Osteoblast (primary cell): ENCODE data around the gene ADAM11. TPM values are rescaled to one million over a fixed set of nuclear protein-coding genes. Genes with fewer than 3 reads are reported as not detected.

ENCODE experiments used
- DNase-seq: peaks from one replicate; pipeline ENCODE4 v3.0.0; 2011; ENCODE audit warnings: low spot score, mixed read lengths; ENCODE audit not compliant: insufficient read length; ENCODE audit errors: missing footprints
- H2AFZ ChIP-seq: 2 replicates; pipeline ENCODE4 v1.6.0; 2011; ENCODE audit warnings: mild to moderate bottlenecking, low read length
- H3K27ac ChIP-seq: 2 replicates; pipeline ENCODE4 v1.5.1; 2011; ENCODE audit warnings: mild to moderate bottlenecking, low read depth, low read length, moderate library complexity
- H3K27me3 ChIP-seq: 2 replicates; pipeline ENCODE4 v1.6.0; 2012; ENCODE audit warnings: mild to moderate bottlenecking, control low read depth, inconsistent platforms, low read length, moderate library complexity; ENCODE audit not compliant: insufficient read depth
- H3K36me3 ChIP-seq: 2 replicates; pipeline ENCODE4 v1.5.1; 2011; ENCODE audit warnings: mild to moderate bottlenecking, low read length, control low read depth, moderate library complexity; ENCODE audit not compliant: insufficient read depth
- H3K4me1 ChIP-seq: 2 replicates; pipeline ENCODE4 v1.5.1; 2011; ENCODE audit warnings: mild to moderate bottlenecking, low read length, control low read depth, moderate library complexity; ENCODE audit not compliant: insufficient read depth
- H3K4me2 ChIP-seq: 2 replicates; pipeline ENCODE4 v1.6.0; 2011; ENCODE audit warnings: mild to moderate bottlenecking, low read length; ENCODE audit not compliant: insufficient read depth
- H3K4me3 ChIP-seq: fragments of 200-600 bp; sonication (generic); 3 replicates; pipeline ENCODE4 v1.5.1; 2012; ENCODE audit warnings: mild to moderate bottlenecking, low read length, inconsistent platforms; ENCODE audit not compliant: insufficient read depth
- H3K79me2 ChIP-seq: 2 replicates; pipeline ENCODE4 v1.6.0; 2012; ENCODE audit warnings: mild to moderate bottlenecking, low read length, control low read depth, inconsistent platforms; ENCODE audit not compliant: insufficient read depth
- H3K9me3 ChIP-seq: 2 replicates; pipeline ENCODE4 v1.5.1; 2011; ENCODE audit warnings: low read depth, low read length, control low read depth
- H4K20me1 ChIP-seq: 2 replicates; pipeline ENCODE4 v1.6.0; 2012; ENCODE audit warnings: mild to moderate bottlenecking, low read length, control low read depth; ENCODE audit not compliant: insufficient read depth
- CTCF ChIP-seq: IDR thresholded peaks from 2 replicates; pipeline ENCODE4 v1.5.1; 2011; ENCODE audit warnings: mild to moderate bottlenecking, low read depth, low read length, moderate library complexity; ENCODE audit errors: extremely low read depth
- total RNA-seq: library from RNA; depleted of rRNA; stranded (reverse); fragments of >200 nt; gene quantifications from 2 replicates; pipeline ENCODE4 v1.2.3, GENCODE V29; 2012

ADAM11 gene
- total RNA-seq, 1 donor = 0.36 TPM

- Histone ChIP-seq H3K4me2 (no peak overlapping the region), H4K20me1 (no peaks in the 10 kb centered on the region), H3K27ac (no peak overlapping the region), H3K36me3 (no peaks in the 10 kb centered on the region), H3K4me3 (no peak overlapping the region), H3K27me3 (peaks cover 6% of the 10 kb centered on the region), H3K4me1 (peaks cover 5% of the 10 kb centered on the region), H3K79me2 (no peaks in the 10 kb centered on the region), H3K9me3 (no peaks in the 10 kb centered on the region), H2AFZ (no peak overlapping the region)
- no peak for TF ChIP-seq CTCF
- peak; percentile 45 for DNase-seq
Measured at GRCh38 chr17:44770166-44770925, 11.6 kb downstream of the ADAM11 start.

GRCh38 chr17:44772308-44773045 lies 13.7 kb downstream of the ADAM11 start:
- Histone ChIP-seq H3K9me3 (no peaks in the 10 kb centered on the region), H3K27me3 (peaks cover 6% of the 10 kb centered on the region), H4K20me1 (no peaks in the 10 kb centered on the region), H3K4me3 (no peak overlapping the region), H3K4me2 (no peak overlapping the region), H3K36me3 (no peaks in the 10 kb centered on the region), H3K4me1 (peaks cover 11% of the 10 kb centered on the region), H3K27ac (no peak overlapping the region), H3K79me2 (no peaks in the 10 kb centered on the region), H2AFZ (no peak overlapping the region)
- peak; percentile 65 for DNase-seq
- no peak for TF ChIP-seq CTCF

GRCh38 chr17:44773140-44773539 lies 14.4 kb downstream of the ADAM11 start:
- Histone ChIP-seq H3K4me3 (no peak overlapping the region), H3K9me3 (no peaks in the 10 kb centered on the region), H3K79me2 (no peaks in the 10 kb centered on the region), H3K36me3 (no peaks in the 10 kb centered on the region), H2AFZ (no peak overlapping the region), H3K4me1 (peaks cover 11% of the 10 kb centered on the region), H3K27ac (no peak overlapping the region), H3K27me3 (peaks cover 6% of the 10 kb centered on the region), H3K4me2 (no peak overlapping the region), H4K20me1 (no peaks in the 10 kb centered on the region)
- TF ChIP-seq CTCF = no peak
- peak; percentile 72 for DNase-seq
